ENCODE data around the gene ARMC12.

DNA sequence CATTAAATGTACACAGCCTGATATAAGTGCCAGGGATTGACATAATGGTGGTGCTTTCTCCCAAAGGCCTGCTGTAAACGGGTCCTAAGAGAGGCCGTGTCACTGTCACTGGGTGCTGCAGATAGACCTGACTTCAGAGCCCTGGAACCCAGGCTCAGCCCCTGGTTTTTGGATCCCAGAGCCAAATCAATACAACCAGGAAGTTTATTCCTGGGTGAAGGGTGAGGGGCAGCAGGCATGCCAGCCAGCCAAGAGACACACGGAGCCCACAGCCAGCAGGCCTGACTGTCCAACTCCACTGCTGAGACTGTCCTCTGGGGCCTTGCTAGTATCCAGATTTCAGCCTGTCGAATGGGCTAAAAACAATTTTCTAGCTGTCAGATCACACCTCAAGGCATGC, 12.8 kb upstream of the ARMC12 start:
- TF ChIP-seq POLR2A (IDR thresholded peaks at IDR 0.05): no peak
- TF ChIP-seq, protein P1, sequence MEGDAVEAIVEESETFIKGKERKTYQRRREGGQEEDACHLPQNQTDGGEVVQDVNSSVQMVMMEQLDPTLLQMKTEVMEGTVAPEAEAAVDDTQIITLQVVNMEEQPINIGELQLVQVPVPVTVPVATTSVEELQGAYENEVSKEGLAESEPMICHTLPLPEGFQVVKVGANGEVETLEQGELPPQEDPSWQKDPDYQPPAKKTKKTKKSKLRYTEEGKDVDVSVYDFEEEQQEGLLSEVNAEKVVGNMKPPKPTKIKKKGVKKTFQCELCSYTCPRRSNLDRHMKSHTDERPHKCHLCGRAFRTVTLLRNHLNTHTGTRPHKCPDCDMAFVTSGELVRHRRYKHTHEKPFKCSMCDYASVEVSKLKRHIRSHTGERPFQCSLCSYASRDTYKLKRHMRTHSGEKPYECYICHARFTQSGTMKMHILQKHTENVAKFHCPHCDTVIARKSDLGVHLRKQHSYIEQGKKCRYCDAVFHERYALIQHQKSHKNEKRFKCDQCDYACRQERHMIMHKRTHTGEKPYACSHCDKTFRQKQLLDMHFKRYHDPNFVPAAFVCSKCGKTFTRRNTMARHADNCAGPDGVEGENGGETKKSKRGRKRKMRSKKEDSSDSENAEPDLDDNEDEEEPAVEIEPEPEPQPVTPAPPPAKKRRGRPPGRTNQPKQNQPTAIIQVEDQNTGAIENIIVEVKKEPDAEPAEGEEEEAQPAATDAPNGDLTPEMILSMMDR (IDR thresholded peaks at IDR 0.05): no peak

Measured in uterus (tissue), 2 donors.